Stomach (tissue), 4 donors: Measurements from ENCODE around the gene DENND1B.

Experiments used
- CTCF ChIP-seq, 7 experiments: fragments of 450-650 bp in 4 of 7; fragments of 200-600 bp in 3 of 7; sonication (generic) in 3 of 7; IDR thresholded peaks; one replicate each; pipeline ENCODE4 v1.5.1; 2016 to 2019; ENCODE audit warnings: antibody characterized with exemption in 7 of 7, control low read depth in 2 of 7, mild to moderate bottlenecking in 1 of 7
- EP300 ChIP-seq: sonication (generic); formaldehyde crosslinking; IDR thresholded peaks from one replicate; pipeline ENCODE4 v1.6.1; 2017; ENCODE audit warnings: antibody characterized with exemption
- POLR2A ChIP-seq, 4 donors: fragments of 450-650 bp; IDR thresholded peaks; one replicate each; pipeline ENCODE4 v1.6.1; 2016; ENCODE audit warnings: antibody characterized with exemption in 4 of 4, control low read depth in 2 of 4, mild to moderate bottlenecking in 1 of 4, moderate library complexity in 1 of 4
- POLR2AphosphoS5 ChIP-seq, 3 donors: sonication (generic); formaldehyde crosslinking; IDR thresholded peaks; one replicate each; pipeline ENCODE4 v1.6.1; 2016; ENCODE audit warnings: antibody characterized with exemption in 3 of 3

GRCh38 chr1:197666769-197667285, 108.5 kb downstream of the DENND1B start:
- TF ChIP-seq POLR2A (IDR thresholded peaks at IDR 0.05) (no peak), CTCF (IDR thresholded peaks at IDR 0.05) (no peak), EP300 (no peak), POLR2AphosphoS5 (IDR thresholded peaks at IDR 0.05) (no peak)
